ENCODE data around the gene ZFYVE19.

DNA sequence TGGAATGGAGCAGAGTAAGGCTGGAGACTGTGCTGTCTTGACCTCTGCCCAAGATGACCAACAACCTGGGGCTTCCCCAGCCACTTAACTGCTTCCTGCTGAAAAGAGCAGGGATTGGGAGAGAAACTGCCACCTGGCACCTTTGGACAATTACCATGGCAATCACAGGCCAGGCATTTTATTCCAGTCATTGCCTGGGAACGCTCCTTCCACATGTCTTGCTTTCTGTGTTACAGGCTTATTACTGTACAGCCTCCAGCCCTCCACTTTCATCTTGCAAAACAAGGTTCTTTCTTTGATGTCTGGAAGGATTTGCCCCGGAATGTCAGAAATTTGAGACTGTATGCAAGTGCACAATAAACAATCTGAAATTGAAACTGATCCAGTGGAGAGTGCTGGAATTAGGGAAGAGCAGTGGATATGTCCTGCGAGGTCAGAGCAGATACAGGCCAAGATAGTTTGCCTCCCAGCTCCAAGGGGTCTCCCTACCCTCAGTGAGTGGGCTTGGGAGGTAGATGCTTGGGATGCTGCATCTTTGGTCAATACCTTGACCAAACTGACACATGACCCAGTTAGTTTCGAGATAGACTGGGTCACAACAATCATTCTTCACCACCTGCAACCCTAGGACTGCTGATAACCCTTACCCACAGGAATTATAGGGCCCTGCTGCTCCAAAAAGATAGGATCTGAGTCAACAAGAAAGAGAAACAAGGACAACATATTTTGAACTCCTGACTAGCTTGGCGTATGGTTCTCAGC lies 19.0 kb downstream of the ZFYVE19 start:
- TF ChIP-seq, protein P1, sequence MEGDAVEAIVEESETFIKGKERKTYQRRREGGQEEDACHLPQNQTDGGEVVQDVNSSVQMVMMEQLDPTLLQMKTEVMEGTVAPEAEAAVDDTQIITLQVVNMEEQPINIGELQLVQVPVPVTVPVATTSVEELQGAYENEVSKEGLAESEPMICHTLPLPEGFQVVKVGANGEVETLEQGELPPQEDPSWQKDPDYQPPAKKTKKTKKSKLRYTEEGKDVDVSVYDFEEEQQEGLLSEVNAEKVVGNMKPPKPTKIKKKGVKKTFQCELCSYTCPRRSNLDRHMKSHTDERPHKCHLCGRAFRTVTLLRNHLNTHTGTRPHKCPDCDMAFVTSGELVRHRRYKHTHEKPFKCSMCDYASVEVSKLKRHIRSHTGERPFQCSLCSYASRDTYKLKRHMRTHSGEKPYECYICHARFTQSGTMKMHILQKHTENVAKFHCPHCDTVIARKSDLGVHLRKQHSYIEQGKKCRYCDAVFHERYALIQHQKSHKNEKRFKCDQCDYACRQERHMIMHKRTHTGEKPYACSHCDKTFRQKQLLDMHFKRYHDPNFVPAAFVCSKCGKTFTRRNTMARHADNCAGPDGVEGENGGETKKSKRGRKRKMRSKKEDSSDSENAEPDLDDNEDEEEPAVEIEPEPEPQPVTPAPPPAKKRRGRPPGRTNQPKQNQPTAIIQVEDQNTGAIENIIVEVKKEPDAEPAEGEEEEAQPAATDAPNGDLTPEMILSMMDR (IDR thresholded peaks at IDR 0.05), result no peak
- TF ChIP-seq POLR2A (IDR thresholded peaks at IDR 0.05), result no peak
- TF ChIP-seq POLR2AphosphoS5 (IDR thresholded peaks at IDR 0.05), result no peak

All from prostate gland (tissue), 2 donors.